ENCODE data around the gene KANSL1.

The KANSL1 gene

DNA sequence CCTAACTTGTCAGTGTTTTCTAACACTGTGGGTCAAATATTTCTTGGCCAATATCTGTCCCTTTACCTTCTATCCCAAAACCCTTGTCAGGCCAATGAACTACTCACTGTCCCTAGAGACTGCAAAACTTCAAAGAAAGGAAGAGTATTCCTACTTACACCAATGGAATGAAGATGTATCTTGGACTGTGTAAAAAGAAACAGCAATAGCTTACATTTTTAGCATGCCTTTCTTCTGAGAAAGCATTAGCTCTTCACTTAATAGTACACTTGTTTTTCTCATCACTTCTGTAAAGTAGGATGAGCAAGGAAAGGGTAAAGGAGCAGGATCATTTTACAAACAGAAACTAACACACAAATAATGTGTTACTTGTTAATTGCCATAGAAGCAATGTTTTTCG, 120.2 kb downstream of the KANSL1 start:
- DNase-seq (ENCODE audit: low read depth) = peak; percentile 36

DNA sequence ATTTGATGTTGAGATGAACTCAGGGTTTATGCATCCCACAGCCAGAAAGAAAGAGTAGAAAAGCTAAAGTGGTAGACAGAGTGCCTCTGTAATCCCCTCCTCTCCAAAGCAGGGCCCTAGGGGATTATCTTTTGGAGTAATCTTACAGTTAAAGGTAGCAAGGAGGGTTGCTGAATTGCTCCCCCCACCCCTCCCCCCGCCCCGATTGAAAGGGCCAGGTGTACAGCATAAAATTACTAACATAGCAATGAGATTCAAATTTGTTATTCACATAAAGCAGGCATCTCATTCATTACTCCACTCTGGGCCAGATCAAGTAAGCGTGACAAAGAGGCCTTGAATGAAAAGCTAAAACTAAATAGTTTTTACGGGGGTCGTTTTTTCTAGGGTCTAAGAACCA, 121.4 kb downstream of the KANSL1 start:
- DNase-seq (ENCODE audit: low read depth) = no peak

DNA sequence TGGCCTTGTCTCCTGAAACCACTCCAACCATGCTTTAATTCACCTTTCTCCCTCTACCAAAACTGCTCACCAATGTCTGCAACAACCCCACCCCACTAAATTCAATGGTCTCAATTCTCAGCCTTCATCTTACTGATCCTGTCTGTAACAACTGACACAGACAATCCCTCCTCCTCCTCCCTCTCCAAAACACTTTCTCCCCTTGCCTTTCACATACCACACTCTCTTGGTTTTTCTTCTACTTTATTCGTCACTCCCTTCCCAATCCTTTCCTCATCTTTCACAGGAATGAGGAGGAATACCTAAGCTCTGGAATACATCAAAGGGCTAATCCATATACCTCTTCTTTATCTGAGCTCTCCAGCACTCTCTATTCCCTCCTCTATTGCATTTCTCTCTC, 128.8 kb downstream of the KANSL1 start:
- no peak for DNase-seq (ENCODE audit: low read depth)

GRCh38 chr17:46063241-46063640, 130.0 kb downstream of the KANSL1 start:
- DNase-seq (ENCODE audit: low read depth) = peak; percentile 41

DNA sequence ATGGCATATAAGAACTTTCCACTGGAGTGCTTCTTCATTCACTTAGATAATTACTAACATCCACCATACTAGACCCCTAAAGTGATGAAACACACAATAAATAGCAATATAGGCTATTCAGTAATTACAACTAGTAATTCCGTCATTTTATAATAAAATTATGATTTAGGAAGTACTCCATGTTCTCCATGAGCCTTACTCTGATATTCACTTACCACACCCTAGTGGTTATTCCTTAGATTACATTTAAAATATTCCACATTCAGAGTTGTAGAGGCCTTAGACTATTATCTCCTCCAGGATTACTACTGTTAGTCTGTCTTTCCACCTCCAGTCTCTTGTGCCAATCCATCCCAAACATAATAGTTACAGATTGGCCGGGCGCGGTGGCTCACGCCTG, 131.8 kb downstream of the KANSL1 start:
- DNase-seq (ENCODE audit: low read depth) = no peak

- no peak for DNase-seq (ENCODE audit: low read depth)
Observed at GRCh38 chr17:46060461-46060860, 132.8 kb downstream of the KANSL1 start.

DNA sequence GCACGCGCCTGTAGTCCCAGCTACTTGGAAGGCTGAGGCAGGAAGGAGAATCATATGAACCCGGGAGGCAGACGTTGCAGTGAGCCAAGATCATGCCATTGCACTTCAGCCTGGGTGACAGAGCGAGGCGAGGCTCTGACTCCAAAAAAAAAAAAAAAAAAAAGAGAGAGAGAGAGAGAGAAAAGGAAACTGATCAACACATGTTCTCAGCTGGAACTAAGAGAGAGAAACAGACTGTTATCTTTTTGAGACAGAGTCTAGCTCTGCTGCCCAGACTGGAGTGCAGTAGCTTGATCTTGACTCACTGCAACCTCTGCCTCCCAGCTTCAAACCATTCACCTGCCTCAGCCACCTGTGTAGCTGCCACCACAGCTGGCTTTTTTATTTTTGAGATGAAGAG, 133.7 kb downstream of the KANSL1 start:
- no peak for DNase-seq (ENCODE audit: low read depth)

DNA sequence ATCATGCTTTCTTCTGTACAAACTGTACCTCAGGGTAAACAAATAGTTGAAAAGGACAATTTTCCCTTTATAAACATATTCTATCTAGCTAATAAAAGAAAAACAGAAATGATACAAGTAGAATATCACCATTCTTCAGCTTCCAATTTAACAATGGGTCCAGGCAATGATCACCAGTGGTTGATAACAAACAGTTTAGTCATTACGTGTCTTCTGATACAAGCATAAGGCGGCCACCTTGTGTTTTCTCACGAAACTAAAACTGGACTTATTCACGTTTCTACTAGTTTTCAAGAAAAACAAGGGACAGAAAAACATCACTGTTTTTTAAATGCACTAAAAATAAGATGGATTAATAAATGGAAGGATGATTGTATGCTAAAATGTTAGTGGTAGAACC, 135.9 kb downstream of the KANSL1 start:
- DNase-seq (ENCODE audit: low read depth) = no peak

DNA sequence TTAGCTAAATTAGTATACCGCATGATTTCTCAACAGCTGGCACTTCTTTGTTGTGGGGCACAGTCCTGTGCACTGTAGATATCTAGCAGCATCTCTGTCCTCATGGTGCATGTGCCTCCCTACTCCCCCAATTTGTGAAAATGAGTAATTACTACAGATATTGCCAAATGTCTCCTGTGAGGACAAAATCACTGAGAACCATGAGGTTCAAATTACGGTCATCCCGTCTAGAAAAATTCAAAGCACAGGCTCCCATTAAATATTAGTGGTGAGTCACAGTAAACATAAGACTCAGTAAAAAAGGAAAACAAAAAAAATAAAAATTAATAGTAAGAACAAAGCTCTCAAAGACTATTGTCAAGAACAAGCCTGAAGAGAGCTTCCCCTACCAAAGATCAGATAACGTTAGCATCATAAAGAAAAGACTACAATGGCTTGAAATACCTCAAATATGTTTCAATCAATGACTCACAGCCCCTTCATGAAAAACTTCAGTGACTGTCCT, 136.4 kb downstream of the KANSL1 start:
- no peak for DNase-seq (ENCODE audit: low read depth)

GRCh38 chr17:46053911-46054534, 139.2 kb downstream of the KANSL1 start:
- DNase-seq (ENCODE audit: low read depth) = no peak

DNA sequence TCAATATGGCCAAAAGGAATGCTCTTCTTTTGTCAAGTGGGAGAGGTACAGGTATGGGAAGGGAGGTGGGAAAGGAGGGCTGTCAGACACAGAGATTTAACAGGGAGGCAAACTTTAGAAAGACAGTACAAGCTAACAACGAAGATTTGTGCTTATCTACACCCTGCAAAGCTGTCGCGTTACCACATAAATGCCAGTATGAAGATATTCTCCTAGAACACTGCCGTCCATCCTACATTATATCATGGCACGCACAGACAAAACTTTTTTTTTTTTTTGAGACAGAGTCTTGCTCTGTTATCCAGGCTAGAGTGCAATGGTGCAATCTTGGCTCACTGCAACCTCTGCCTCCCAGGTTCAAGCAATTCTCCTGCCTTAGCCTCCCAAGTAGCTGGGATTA, 143.6 kb downstream of the KANSL1 start:
- no peak for DNase-seq (ENCODE audit: low read depth)

DNA sequence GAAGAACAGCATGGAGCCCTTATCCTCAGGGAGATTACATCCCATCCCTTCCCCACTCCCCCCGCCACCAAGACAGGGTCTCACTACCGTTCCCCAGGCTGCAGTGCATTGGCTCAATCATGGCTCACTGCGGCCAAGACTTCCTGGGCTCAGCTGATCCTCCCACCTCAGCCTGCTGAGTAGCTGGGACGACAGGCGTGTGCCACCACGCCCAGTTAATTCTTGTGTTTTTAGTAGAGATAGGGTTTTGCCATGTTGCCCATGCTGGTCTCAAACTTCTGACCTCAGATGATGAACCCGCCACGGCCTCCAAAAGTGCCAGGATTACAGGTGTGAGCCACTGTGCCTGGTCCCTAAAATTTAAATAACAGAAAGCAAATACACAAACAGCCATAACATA, 145.4 kb downstream of the KANSL1 start:
- no peak for DNase-seq (ENCODE audit: low read depth)

- no peak for DNase-seq (ENCODE audit: low read depth)
Observed at GRCh38 chr17:46047398-46047797, 145.8 kb downstream of the KANSL1 start.

- DNase-seq (ENCODE audit: low read depth) = peak; percentile 9
Observed at GRCh38 chr17:46046957-46047356, 146.3 kb downstream of the KANSL1 start.

- DNase-seq (ENCODE audit: low read depth) = no peak
Observed at GRCh38 chr17:46045639-46046038, 147.6 kb downstream of the KANSL1 start.

- DNase-seq (ENCODE audit: low read depth) = no peak
Observed at GRCh38 chr17:46044989-46045388, 148.2 kb downstream of the KANSL1 start.

GRCh38 chr17:46044286-46044928, 148.8 kb downstream of the KANSL1 start:
- peak; percentile 92 for DNase-seq (ENCODE audit: low read depth)

DNA sequence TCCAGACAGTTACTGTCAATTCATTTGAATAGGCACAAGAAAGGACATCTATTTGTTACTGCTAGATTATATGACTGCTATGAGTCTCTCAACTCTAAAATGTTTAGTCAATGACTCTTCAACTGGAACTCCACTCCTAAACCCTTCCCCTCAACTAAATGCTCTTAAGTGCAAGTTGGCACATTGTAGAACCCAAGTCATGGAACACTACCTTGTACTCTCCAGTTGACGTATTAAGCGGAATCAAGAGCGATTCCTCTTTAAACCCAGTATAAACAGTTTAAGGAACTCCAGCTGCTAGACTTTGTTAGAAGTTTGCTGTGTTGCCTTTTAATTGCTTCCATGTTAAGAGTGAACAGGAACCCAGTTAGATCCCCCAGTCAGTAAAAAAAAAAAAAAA, 149.6 kb downstream of the KANSL1 start:
- DNase-seq (ENCODE audit: low read depth) = no peak

DNA sequence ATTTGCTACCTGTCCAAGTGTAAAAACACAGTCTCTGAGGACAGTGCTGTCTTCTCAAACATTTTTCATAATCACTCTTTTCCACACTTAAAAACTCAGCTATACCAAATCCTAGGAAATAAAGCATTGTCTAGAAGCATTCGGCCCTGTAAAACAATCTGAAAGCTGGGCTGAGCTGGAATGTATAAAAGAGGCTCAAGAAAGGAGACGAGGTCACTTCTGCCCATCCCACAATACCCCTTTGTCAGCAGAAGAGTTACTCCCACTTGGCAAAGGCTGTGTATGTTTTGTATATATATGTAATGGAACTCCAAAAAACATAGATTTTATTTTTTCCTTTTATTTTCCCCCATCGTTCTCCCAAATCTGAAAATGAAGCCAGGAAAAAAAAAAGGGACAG, 150.3 kb downstream of the KANSL1 start:
- DNase-seq (ENCODE audit: low read depth) = no peak

- DNase-seq (ENCODE audit: low read depth) = no peak
Observed at GRCh38 chr17:46042246-46042645, 151.0 kb downstream of the KANSL1 start.

DNA sequence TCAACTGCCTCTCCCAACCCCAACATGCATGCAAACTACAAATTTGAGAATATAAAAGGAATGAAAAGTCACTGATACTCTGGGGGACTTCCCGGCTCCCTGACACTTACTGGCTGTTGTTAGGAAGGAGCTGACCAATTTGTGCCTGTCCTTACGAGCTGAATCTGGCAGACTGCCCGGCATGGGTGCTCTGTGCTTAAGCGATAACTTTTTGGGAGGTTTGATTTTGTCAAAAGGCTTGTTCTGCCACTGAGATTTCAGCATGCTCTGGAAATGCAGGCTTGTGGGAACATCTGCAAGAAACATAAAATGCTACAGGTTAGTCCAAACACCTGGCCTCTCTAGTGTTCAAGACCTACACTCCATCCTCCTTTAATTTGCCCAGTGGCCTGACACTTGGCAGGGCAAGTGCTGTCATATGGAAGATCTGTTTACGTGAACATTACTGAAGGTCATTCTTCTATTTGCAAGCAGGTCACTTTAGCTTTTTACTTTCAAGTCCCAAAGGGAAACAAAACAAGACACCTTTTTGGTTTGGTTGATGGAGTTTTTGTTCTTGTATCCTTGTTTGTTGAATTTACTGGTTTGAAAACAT, 153.5 kb downstream of the KANSL1 start:
- DNase-seq (ENCODE audit: low read depth) = no peak

DNA sequence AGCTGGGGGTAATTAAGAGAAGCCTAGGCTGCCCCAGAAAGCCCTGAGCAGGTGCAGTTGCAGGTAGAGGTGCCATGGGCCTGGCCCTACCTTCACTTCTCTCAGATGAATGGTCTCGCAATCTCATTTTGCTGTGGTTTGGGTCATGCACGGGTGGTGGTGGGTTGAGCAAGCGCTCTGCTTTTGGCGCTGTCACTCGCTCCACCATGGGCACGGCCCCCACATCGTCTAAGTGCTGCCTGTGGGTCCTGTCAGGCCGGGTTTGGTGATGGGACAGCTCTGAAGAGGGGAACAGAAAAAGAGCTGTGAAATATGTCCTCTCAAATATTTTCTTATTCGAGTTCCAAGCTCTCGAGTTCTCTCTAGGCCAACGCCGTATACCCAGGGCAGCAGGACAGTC, 154.3 kb downstream of the KANSL1 start:
- DNase-seq (ENCODE audit: low read depth) = no peak

DNA sequence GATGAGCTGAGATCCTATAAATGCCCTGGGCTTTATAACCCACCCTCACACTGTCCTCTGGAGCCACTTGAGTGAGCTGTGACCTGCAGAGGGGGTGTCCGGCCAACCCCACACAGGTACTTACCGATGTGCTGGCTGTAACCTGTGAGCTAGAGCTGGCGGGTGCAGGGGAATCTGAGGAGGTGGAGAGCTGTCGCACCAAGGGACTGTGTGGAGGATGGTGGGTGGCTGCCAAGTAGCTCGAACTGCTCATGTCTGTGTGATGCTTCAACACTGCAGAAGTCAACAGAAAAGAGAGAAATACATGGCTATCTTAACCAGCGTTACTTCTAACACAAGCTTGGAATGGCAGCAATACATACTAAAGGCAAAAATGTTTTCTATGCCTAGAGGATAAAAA, 154.8 kb downstream of the KANSL1 start:
- DNase-seq (ENCODE audit: low read depth) = no peak

Measured in fibroblast of the conjunctiva (primary cell).